ENCODE data around the gene RAI14. TPM values are rescaled to one million over a fixed set of nuclear protein-coding genes. Genes with fewer than 3 reads are reported as not detected.

Gene RAI14
- total and polyA plus RNA-seq, 3 experiments from 2014 or later, result 0.58 to 3.9 (median 3.9) TPM

DNA sequence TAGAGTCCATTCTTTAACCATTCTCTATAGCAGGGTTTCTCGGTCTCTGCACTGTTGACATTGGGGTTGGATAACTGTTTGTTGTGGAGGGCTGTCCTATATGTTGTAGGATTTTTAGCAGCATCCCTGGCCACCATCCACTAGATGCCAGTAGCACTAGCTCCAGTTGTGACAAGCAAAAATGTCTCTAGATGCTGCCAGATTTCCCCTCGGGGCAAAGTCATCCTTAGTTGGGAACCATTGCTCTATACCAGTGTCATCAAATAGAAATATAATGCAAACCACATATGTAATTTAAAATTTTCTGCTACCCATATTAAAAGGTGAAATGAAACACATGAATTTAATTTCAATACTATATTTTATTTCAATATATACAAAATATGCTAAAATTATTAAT, 185.7 kb downstream of the RAI14 start:
- CTCF ChIA-PET, result no interaction called here

DNA sequence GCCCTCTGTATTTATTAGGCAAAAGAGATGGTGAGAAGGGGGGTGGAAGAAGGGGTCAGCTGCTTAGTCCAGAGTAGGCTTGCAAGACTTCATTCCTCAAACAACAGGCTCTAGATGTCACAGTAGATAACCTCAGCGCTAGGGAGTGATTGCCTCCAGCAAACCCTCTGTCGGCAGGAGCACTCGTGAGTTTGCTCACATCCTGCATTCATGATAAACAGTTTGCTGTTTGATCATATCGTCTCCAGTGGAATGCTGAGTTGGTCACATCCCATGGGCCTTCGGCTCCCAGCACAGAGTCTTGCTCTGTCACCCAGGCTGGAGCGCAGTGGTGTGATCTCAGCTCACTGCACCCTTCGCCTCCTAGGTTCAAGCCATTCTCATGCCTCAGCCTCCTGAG, 186.4 kb downstream of the RAI14 start:
- Mint-ChIP-seq H3K9me3 (no peaks in the 10 kb centered on the region), H3K4me3 (no peak overlapping the region)

More for the DNA sequence above, 185.7 kb downstream of the RAI14 start:
- no peak for DNase-seq
- H3K27ac Mint-ChIP-seq, result no peak overlapping the region
- H3K4me3 Mint-ChIP-seq, result peak overlapping the region in 1 of 7 donors; percentile 20
- Histone ChIP-seq H3K36me3 (ENCODE audit: insufficient read depth, low read length) (no peaks in the 10 kb centered on the region), H3K27me3 (ENCODE audit: insufficient read depth, low read length, poor library complexity, severe bottlenecking) (no peaks in the 10 kb centered on the region), H3K9me3 (ENCODE audit: low read length) (no peaks in the 10 kb centered on the region), H3K4me3 (ENCODE audit: low read length) (no peak overlapping the region), H3K27ac (ENCODE audit: low read depth, low read length) (no peak overlapping the region), H3K4me1 (ENCODE audit: insufficient read depth, low read length) (peaks cover 6% of the 10 kb centered on the region)
- H3K36me3 Mint-ChIP-seq, result peaks cover 0 to 5% (median 4%) of the 10 kb centered on the region in 3 donors
- POLR2A ChIA-PET, result no interaction called here
- peaks cover 12 to 36% of the 10 kb centered on the region in 2 donors for H3K27me3 Mint-ChIP-seq
- no peaks in the 10 kb centered on the region for H3K9me3 Mint-ChIP-seq
- H3K4me1 Mint-ChIP-seq, result peaks cover 11 to 17% (median 15%) of the 10 kb centered on the region in 3 donors

DNA sequence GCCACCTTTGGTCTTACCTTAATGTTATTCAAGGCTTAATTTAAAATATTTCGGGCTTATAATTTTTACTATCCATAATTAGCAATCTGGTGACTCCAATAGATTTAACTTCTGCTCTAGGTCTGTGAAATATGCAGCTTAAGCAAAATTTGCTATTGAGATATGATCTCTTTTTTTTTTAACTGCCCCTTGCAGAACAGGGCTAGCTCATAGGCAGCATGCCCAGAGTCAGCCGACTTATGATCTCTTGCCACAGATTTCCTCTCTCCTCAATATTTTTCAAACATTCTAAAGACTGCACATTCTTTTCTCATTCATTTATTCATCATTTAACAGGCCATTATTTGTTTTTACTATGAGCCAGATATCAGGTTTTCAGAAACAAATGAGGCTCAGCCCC, 187.4 kb downstream of the RAI14 start:
- Mint-ChIP-seq H3K4me3 (peak overlapping the region in 1 of 7 donors; percentile 9), H3K27ac (no peak overlapping the region), H3K9me3 (no peaks in the 10 kb centered on the region), H3K4me1 (peaks cover 9 to 12% (median 12%) of the 10 kb centered on the region in 3 donors), H3K27me3 (peaks cover 14 to 48% of the 10 kb centered on the region in 2 donors), H3K36me3 (peaks cover 0 to 5% (median 4%) of the 10 kb centered on the region in 3 donors)
- no peak overlapping the region for H3K4me3 ChIP-seq (ENCODE audit: low read length)
- DNase-seq, result no peak
- no peaks in the 10 kb centered on the region for H3K27me3 ChIP-seq (ENCODE audit: insufficient read depth, low read length, poor library complexity, severe bottlenecking)
- H3K4me1 ChIP-seq (ENCODE audit: insufficient read depth, low read length), result peaks cover 4% of the 10 kb centered on the region
- no peaks in the 10 kb centered on the region for H3K9me3 ChIP-seq (ENCODE audit: low read length)
- ChIA-PET POLR2A (no interaction called here), CTCF (no interaction called here)
- H3K36me3 ChIP-seq (ENCODE audit: insufficient read depth, low read length), result no peaks in the 10 kb centered on the region
- no peak overlapping the region for H3K27ac ChIP-seq (ENCODE audit: low read depth, low read length)

More for the DNA sequence above, 186.4 kb downstream of the RAI14 start:
- peaks cover 0 to 5% (median 4%) of the 10 kb centered on the region in 3 donors for H3K36me3 Mint-ChIP-seq
- no peaks in the 10 kb centered on the region for H3K36me3 ChIP-seq (ENCODE audit: insufficient read depth, low read length)
- peaks cover 6% of the 10 kb centered on the region for H3K4me1 ChIP-seq (ENCODE audit: insufficient read depth, low read length)
- DNase-seq, result no peak
- H3K27ac Mint-ChIP-seq, result peak overlapping the region in 1 of 8 donors; percentile 29
- ChIA-PET POLR2A (interaction anchor here (0.6 kb wide), 1 partner anchor 205 kb away, joined by 3 read pairs; no protein-coding TSS in a partner anchor), CTCF (no interaction called here)
- no peaks in the 10 kb centered on the region for H3K27me3 ChIP-seq (ENCODE audit: insufficient read depth, low read length, poor library complexity, severe bottlenecking)
- peaks cover 14 to 40% of the 10 kb centered on the region in 2 donors for H3K27me3 Mint-ChIP-seq
- H3K27ac ChIP-seq (ENCODE audit: low read depth, low read length), result no peak overlapping the region
- no peaks in the 10 kb centered on the region for H3K9me3 ChIP-seq (ENCODE audit: low read length)
- peaks cover 11 to 17% (median 15%) of the 10 kb centered on the region in 3 donors for H3K4me1 Mint-ChIP-seq
- no peak overlapping the region for H3K4me3 ChIP-seq (ENCODE audit: low read length)

DNA sequence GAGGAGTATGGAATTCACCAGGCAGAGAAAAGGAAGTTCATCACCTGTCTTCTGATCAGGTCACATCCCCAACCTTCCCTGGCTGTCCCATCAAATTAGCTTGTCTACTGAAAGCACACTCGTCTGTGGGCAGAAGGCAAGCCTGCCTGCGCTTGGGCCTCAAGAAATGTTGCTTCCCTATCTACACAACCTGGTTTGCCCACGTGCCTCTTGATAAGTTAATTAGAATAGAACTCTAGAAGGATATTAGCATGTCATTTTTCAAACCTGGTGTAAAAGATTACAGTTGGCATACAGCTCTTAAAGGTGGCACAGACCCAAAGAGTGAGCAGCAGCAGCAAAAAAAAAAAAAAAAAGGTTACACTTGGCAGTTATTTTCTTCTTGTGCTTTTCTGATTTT, 188.0 kb downstream of the RAI14 start:
- Mint-ChIP-seq H3K4me1 (peaks cover 5 to 6% (median 6%) of the 10 kb centered on the region in 3 donors), H3K9me3 (no peaks in the 10 kb centered on the region), H3K4me3 (no peak overlapping the region), H3K36me3 (peaks cover 0 to 5% (median 3%) of the 10 kb centered on the region in 3 donors), H3K27ac (no peak overlapping the region), H3K27me3 (peaks cover 14 to 51% of the 10 kb centered on the region in 2 donors)
- ChIA-PET POLR2A (interaction anchor here (0.6 kb wide), 1 partner anchor 45 kb away, joined by 6 read pairs; no protein-coding TSS in a partner anchor), CTCF (no interaction called here)
- Histone ChIP-seq H3K27me3 (ENCODE audit: insufficient read depth, low read length, poor library complexity, severe bottlenecking) (no peaks in the 10 kb centered on the region), H3K27ac (ENCODE audit: low read depth, low read length) (no peak overlapping the region), H3K4me3 (ENCODE audit: low read length) (no peak overlapping the region), H3K4me1 (ENCODE audit: insufficient read depth, low read length) (no peaks in the 10 kb centered on the region), H3K36me3 (ENCODE audit: insufficient read depth, low read length) (no peaks in the 10 kb centered on the region), H3K9me3 (ENCODE audit: low read length) (no peaks in the 10 kb centered on the region)
- DNase-seq, result no peak

DNA sequence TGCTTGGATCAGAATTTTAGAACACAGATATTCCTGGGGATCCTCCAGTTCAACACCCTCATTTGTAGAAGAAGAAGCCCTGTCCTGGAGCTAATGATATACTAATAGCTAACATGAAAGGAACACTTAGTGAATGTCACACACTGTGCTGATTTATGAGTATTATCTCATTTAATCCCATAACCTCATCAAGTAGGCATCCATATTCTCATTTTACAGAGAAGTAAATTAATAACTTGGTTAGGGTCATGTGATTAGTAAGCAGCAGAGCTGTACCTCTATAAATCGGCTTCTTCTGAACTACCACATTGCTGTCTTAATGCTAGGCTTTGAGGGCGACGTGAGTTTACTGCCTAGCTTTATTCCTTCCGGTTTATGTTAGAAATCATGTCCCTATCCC, 188.9 kb downstream of the RAI14 start:
- H3K27ac Mint-ChIP-seq, result peak overlapping the region in 1 of 8 donors; percentile 14
- Histone ChIP-seq H3K9me3 (ENCODE audit: low read length) (no peaks in the 10 kb centered on the region), H3K36me3 (ENCODE audit: insufficient read depth, low read length) (no peaks in the 10 kb centered on the region), H3K27ac (ENCODE audit: low read depth, low read length) (no peak overlapping the region), H3K27me3 (ENCODE audit: insufficient read depth, low read length, poor library complexity, severe bottlenecking) (no peaks in the 10 kb centered on the region), H3K4me3 (ENCODE audit: low read length) (no peak overlapping the region), H3K4me1 (ENCODE audit: insufficient read depth, low read length) (no peaks in the 10 kb centered on the region)
- POLR2A ChIA-PET, result interaction anchor here (0.5 to 0.6 kb wide), 2 partner anchors 27 to 44 kb away, joined by 3 to 6 read pairs; no protein-coding TSS in a partner anchor
- H3K27me3 Mint-ChIP-seq, result peaks cover 10 to 54% of the 10 kb centered on the region in 2 donors
- CTCF ChIA-PET, result no interaction called here
- no peak overlapping the region for H3K4me3 Mint-ChIP-seq
- no peak for DNase-seq
- H3K9me3 Mint-ChIP-seq, result no peaks in the 10 kb centered on the region
- no peaks in the 10 kb centered on the region for H3K4me1 Mint-ChIP-seq
- peaks cover 0 to 5% (median 0%) of the 10 kb centered on the region in 3 donors for H3K36me3 Mint-ChIP-seq

DNA sequence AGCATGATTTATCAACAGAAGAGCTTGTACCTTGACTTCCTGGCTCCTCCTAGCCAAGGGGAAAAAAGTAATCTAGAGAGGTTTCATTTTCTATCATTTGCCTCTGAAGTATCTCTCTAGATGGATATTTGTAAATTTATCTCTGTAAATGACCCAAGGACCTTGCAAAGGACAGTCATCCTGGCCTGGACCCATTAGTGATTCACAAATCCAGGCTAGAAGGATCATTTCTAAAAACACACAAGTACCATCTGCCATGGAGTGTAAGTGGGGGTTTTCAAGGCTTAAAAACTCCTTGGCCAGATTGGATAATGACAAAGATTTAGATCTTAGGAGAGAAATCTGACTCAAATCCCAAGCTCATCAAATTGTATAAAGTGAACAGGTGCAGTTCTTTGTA, 190.9 kb downstream of the RAI14 start:
- Mint-ChIP-seq H3K4me1 (no peaks in the 10 kb centered on the region), H3K36me3 (peaks cover 0 to 5% (median 0%) of the 10 kb centered on the region in 3 donors), H3K9me3 (no peaks in the 10 kb centered on the region), H3K27me3 (peaks cover 10 to 51% of the 10 kb centered on the region in 2 donors), H3K27ac (no peak overlapping the region), H3K4me3 (no peak overlapping the region)
- ChIA-PET POLR2A (interaction anchor here (0.6 kb wide), 1 partner anchor 8 kb away, joined by 3 read pairs; the partner anchor contains the start of gene TTC23L), CTCF (interaction anchor here (0.6 kb wide), 1 partner anchor 9 kb away, joined by 3 read pairs; no protein-coding TSS in a partner anchor)
- no peaks in the 10 kb centered on the region for H3K27me3 ChIP-seq (ENCODE audit: insufficient read depth, low read length, poor library complexity, severe bottlenecking)
- no peaks in the 10 kb centered on the region for H3K36me3 ChIP-seq (ENCODE audit: insufficient read depth, low read length)
- H3K27ac ChIP-seq (ENCODE audit: low read depth, low read length), result no peak overlapping the region
- no peaks in the 10 kb centered on the region for H3K9me3 ChIP-seq (ENCODE audit: low read length)
- DNase-seq, result no peak
- H3K4me1 ChIP-seq (ENCODE audit: insufficient read depth, low read length), result no peaks in the 10 kb centered on the region
- no peak overlapping the region for H3K4me3 ChIP-seq (ENCODE audit: low read length)

DNA sequence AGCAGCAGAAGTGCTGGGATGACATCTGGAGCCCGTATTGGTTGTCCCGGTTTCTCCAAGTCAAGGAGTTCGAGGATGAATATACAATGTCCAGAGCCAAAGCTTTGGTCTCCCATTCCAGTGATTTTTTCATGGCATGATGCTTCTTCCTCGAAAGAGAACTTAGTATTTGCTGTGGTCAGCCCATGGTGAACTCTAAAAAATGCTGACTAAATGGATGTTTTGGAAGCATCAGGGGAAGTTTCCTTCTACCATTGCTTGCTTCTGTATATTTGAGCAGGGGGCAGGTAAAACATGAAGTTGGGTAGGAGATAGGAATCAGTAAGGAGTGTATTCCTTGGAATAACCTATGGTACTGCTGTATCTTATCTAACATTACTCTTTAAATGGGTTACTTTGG, 191.4 kb downstream of the RAI14 start:
- H3K27me3 Mint-ChIP-seq, result peaks cover 12 to 48% of the 10 kb centered on the region in 2 donors
- DNase-seq, result no peak
- no peaks in the 10 kb centered on the region for H3K4me1 Mint-ChIP-seq
- no peaks in the 10 kb centered on the region for H3K9me3 Mint-ChIP-seq
- no peak overlapping the region for H3K27ac ChIP-seq (ENCODE audit: low read depth, low read length)
- no peaks in the 10 kb centered on the region for H3K4me1 ChIP-seq (ENCODE audit: insufficient read depth, low read length)
- H3K36me3 ChIP-seq (ENCODE audit: insufficient read depth, low read length), result no peaks in the 10 kb centered on the region
- H3K4me3 ChIP-seq (ENCODE audit: low read length), result no peak overlapping the region
- ChIA-PET CTCF (interaction anchor here (0.6 kb wide), 1 partner anchor 9 kb away, joined by 3 read pairs; no protein-coding TSS in a partner anchor), POLR2A (no interaction called here)
- no peak overlapping the region for H3K27ac Mint-ChIP-seq
- no peak overlapping the region for H3K4me3 Mint-ChIP-seq
- peaks cover 0 to 5% (median 0%) of the 10 kb centered on the region in 3 donors for H3K36me3 Mint-ChIP-seq
- H3K27me3 ChIP-seq (ENCODE audit: insufficient read depth, low read length, poor library complexity, severe bottlenecking), result no peaks in the 10 kb centered on the region
- H3K9me3 ChIP-seq (ENCODE audit: low read length), result no peaks in the 10 kb centered on the region

DNA sequence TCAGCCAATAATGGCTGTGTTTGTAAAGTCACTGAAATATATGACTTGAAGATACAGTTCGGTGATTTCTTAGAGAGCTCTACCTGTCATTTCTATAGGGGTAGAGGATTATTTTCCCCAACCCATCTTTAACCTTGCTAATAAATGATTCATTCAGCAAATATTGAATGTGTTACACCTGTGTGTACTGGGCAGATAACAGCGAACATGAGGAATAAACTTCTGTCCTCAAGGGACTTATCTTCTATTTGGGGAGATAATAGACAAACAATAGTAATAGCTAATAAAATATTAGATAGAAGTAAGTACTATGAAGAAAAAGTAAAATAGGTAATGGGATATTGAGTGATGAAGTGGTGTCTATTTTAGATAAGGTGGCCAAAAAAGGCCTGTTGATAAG, 192.1 kb downstream of the RAI14 start:
- Mint-ChIP-seq H3K36me3 (peaks cover 0 to 5% (median 0%) of the 10 kb centered on the region in 3 donors), H3K4me1 (no peaks in the 10 kb centered on the region), H3K9me3 (no peaks in the 10 kb centered on the region), H3K4me3 (no peak overlapping the region), H3K27me3 (peaks cover 12 to 47% of the 10 kb centered on the region in 2 donors), H3K27ac (peak overlapping the region in 1 of 8 donors; percentile 25)
- Histone ChIP-seq H3K9me3 (ENCODE audit: low read length) (no peaks in the 10 kb centered on the region), H3K4me1 (ENCODE audit: insufficient read depth, low read length) (no peaks in the 10 kb centered on the region), H3K4me3 (ENCODE audit: low read length) (no peak overlapping the region), H3K27me3 (ENCODE audit: insufficient read depth, low read length, poor library complexity, severe bottlenecking) (no peaks in the 10 kb centered on the region), H3K36me3 (ENCODE audit: insufficient read depth, low read length) (no peaks in the 10 kb centered on the region), H3K27ac (ENCODE audit: low read depth, low read length) (no peak overlapping the region)
- no peak for DNase-seq
- CTCF ChIA-PET, result no interaction called here
- POLR2A ChIA-PET, result no interaction called here
